AG20443 (cell line): ENCODE results near the gene GDAP2.

Source experiments
- DNase-seq: peaks from one replicate; pipeline ENCODE4 v3.0.0; 2012; ENCODE audit warnings: low spot score, mixed read lengths

Gene GDAP2

DNA sequence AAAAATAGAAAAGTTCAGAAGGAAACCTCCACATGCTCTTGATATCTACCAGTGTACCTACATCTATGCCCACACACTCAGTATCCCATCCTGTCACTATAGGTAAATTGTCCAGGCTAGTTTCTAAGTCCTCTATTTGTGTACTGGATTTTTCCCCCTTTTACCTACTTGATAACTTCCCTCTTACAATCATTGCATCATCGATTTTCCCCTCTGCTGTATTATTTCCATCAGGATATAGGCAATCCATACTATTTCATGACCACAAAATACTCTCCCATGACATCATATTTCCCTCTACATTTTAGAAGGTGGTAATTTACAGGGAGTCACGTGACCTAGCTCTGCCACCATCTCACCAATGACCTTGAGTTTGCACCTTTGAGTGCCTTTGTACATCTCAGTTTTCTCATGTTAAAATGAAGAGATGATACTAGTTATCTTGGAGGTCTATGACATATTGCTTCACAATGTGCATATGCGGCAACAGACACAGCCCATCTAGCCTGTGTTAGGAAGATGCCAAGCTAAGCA is 88.2 kb downstream of the GDAP2 start:
- DNase-seq = no peak

DNA sequence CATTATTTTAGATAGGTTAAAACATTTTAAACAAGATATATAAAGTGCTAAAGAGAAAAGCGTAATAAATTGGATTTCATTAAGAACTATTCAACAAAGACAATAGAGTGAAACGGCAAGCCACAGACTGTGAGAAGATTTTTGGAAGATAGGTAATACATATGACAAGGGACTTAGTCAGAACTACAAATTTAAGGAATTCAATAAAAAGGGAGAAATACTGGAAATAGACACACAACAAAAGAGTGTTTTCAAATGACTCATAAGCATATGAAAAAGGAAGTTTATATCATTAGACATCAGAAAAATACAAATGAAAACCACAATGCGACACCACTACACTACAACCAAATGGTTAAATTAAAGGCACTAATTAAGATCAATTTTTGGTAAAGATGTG is 90.5 kb downstream of the GDAP2 start:
- peak; percentile 53 for DNase-seq

DNA sequence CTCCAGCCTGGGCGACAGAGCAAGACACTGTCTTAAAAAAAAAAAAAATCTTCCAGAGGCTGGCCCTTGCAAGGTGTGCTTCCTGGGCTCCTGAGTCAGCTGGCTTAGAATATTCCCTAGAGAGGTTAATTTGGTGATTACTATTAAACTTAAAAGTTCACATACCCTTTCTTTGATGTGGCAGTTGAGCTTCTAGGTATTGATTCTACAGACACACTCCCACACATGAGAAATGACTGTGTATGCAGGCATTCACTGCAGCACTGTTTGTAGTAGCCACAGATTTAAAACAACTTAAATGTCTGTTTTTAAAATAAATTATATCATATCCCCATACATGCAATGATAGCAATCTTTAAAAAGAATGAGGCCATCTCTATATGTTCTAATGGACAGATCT is 93.4 kb downstream of the GDAP2 start:
- DNase-seq = no peak

DNA sequence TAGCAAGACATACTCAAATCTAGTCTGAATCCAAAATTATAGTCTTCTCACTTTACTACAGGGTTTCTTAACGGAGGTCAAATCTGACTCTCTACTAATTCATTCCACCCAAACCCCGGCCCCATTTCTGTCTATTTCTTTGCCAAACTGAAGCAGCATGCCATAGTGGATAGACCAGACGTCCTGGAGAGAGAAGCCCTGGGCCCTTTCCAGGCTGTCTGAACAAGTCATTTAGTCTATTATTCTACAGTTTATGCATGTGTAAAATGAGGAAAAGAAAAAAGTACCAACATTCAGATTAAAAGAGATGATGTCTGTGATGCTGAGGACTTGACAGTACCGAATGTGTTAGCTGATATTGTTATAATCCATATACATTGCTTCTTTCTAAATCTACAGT is 95.0 kb downstream of the GDAP2 start:
- no peak for DNase-seq

- no peak for DNase-seq
Observed at GRCh38 chr1:117832453-117832852, 97.0 kb downstream of the GDAP2 start.

- no peak for DNase-seq
Observed at GRCh38 chr1:117830222-117830621, 99.2 kb downstream of the GDAP2 start.

DNA sequence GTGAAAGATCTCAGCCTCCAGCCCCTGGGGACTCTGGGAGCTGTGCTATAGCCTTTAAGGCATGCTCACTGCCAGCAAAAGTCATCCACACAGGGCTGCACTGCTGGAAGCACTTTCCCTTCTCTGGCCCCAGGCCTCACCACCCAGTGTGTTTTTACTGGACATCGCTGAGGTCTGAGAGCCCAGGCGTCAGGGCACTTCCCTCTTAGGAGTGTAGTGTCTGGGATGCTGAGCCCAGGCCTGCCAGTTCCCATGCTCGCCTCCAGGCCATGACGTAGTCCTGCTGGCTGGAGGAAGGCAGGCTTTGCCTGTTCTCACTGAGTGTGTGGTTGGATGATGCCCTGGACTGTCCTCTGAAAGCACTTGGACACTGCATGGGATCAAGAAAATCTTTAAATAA is 101.2 kb downstream of the GDAP2 start:
- DNase-seq = peak; percentile 83

- peak; percentile 75 for DNase-seq
Observed at GRCh38 chr1:117826540-117827078, 102.8 kb downstream of the GDAP2 start.

DNA sequence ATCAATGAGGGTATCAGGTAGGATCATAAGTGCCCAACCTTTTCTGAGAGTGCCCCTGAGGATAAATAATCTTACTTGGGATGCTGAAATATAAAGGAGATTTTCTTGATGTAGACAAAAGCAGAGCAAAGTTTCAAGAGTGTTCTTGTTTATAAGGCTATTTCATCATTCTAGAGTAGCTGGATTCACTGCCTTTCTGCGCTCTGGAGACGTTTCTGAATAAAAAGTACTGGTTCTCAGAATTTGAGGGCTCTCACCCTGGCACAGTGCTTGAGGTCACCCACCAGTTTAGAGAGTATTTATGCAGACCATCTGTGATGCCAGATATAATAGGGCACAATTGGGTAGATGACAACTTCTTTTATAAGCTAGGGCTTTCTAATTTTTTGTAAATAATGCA is 103.3 kb downstream of the GDAP2 start:
- no peak for DNase-seq

GRCh38 chr1:117825414-117825813 is 104.0 kb downstream of the GDAP2 start:
- peak; percentile 24 for DNase-seq

DNA sequence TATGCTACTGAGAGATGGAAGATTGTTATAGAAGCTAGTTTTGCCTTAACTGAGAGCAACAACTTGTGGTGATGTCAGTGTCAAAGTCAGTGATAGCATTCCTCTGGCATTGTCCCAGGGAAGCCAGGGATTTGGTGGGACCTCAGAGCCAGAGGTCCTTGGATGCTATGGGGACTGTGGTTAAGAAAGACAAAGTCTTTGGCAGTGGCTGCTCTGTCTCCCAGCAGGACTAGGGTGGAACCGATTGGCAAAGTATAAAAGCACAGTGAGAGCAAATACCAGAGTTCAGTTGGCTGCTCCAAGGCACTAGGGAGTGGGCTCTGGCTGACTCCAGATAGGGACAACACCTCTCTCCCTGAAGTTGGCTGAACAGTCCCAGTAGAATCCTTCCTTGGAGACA is 104.8 kb downstream of the GDAP2 start:
- DNase-seq = peak; percentile 35

DNA sequence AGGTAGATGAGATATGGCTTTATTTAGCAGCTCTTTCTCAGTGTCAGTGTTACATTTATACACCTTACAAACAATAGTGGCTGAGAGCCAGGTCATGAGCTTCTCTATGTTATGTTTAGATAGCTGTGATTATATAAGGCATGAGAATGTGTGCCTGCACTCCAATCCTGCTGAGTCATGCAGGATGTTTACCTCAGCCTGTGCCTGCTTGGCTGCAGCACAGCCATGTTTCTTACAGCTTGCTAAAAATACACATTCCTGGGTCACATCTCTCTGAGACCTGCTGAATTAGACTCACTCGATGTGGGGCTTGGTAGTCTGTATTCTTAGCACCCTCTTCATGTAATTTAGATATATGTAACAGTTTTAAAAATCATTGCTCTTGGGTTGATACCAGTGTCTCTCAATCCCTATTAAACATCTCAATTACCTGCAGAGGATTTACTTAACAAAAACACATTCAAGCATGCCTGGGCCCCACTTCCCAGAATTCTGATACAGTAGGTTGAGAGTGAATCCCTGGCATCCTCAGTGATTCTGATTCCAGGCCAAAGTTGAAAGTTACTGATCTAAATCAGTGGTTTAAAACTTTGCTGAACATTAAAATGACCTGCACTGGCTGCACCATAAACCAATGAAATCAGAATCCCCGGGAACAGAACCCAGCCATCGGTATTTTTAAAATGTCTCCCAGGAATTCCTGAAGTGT is 107.5 kb downstream of the GDAP2 start:
- DNase-seq = peak; percentile 36

GRCh38 chr1:117821382-117821755 is 108.1 kb downstream of the GDAP2 start:
- DNase-seq = no peak

DNA sequence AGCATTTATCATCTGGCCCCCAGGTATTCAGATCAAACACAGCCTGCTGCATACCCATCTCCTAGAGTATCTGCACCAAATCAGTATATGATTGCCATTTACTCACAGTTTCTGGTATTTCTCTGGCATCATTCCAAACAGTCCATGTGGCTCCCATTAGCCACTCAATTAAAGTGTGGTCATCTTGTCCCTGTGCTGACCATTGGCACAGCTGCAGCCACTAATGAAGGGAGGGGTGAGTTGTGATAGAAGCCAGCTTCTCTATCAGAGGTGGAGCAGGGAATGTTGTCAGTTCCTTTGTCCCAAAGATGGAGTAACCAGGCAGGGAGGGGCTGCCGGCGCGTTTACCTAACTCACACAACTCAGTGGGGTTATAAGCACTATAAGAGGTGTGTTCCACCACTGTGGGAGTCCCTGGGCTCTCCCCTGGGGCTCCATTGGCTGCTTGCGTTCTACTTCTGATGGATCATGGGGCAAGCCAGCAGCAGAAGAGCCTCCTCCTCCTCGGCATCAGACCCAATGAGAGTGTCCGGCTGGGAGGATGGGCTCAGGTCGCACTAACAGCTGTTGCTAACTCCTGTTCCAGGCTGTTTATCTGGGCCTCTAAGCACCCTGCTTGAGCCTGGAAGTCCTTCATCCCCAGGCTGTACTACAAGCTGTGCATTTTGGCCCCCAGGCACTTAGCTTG is 108.6 kb downstream of the GDAP2 start:
- no peak for DNase-seq

DNA sequence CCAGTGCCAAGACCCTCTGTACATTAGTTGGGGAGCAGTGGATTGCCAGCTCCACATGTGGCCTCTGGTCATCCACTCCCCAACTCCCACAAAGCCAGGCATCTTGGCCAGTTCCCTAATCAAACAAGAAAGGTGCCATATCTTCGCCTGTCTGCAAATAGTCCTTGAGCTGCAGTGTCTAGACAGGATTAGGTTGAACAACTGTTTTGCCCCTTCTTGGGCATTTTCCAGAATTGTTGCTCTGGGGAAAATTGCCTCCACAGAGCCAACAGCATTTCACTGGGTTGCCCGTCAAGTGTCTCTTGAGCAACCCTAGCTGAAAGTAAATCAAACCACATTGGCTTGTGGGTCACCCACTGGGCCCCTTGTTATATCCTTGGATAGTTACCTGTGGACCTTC is 109.3 kb downstream of the GDAP2 start:
- DNase-seq = no peak

DNA sequence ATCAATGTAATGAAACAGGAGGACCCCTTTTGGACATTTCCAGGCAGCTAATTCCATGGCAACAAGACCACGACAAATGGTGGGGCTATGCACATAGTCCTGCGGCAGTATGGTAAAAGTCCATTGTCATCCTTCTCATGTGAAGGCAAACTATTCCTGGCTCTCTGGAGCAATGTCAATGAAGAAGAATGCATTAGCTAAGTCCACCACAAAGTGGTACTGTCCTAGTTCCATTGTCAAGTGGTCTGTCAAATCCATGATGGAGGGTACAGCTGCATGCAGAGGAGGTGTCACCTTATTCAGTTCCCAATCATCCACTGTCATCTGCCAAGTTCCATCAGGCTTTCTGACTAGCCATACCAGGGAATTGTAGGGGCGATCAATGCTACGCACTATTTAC is 110.1 kb downstream of the GDAP2 start:
- DNase-seq = no peak

DNA sequence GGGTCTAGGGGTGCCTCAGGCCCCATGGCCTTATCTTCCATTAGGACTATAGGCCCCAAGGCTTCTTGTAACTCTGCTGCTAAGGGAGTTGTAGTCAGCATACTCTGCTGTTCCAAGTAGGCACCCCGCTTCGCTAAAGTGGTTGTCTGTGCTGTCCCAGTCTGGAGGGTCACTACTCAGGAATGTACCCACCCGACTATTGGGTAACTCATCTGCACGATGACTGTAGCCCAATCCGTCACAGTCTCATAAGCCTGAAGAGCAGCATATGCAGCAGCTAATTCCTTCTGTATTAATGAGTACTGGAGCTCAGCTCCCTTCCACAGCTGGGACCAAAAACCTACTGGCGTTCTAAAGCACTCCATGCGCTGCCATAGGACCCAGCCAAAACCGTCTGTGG is 111.0 kb downstream of the GDAP2 start:
- DNase-seq = no peak

GRCh38 chr1:117817629-117818028 is 111.8 kb downstream of the GDAP2 start:
- no peak for DNase-seq

- DNase-seq = no peak
Observed at GRCh38 chr1:117815926-117816325, 113.5 kb downstream of the GDAP2 start.

DNA sequence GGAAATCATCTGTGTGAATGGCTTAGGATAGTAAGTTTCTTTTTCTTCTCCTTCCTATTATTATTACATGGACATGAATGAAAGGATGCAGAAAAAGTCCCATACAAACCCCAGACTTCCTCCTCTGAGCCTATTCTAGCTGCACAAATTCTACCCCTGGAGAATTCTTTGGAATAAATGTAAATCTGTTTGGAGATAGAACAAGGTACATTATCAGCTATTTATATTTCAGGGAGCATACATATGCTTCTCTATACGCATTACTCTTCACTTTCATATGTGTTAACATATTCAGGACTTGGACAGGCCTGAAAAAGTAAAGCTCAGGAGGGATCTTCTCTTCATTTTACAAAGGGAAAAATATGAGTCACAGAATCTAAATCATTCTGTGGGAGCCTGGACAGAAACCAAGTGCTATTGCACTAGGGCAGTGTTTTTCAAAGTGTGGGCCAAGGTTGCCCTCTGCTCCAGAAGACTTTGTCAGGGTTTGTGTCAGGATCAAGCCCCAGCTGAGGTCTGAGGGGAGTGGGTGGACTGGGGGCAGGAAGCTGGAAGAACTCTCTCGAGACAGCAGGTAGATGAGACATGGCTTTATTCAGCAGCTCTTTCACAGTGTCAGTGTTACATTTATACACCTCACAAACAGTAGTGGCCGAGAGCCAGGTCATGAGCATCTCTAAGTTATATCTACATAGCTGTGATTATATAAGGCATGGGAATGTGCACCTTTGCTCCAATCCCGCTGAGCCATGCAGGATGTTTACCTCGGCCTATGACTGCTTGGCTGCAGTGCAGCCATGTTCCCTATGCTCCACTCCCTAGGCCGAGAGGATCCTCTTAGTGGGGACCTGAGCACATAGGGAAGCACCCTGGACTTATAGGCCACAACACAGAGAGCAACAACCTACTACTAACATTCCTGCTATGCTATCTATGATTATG is 114.3 kb downstream of the GDAP2 start:
- DNase-seq = peak; percentile 29
